ENCODE data around the gene ALKBH7. TPM values are rescaled to one million over a fixed set of nuclear protein-coding genes. Genes with fewer than 3 reads are reported as not detected.
A peak's percentile ranks its signal among the peaks of the same experiment; 100 is the strongest.
"Not testable (repeated sequence)": the region's sequence is repeated elsewhere in the genome, so short reads cannot be mapped to it uniquely, and the experiment has no call there.

Gene ALKBH7
- total and polyA plus RNA-seq, 2 of the 13 experiments (the other 11 are each of a cell fraction or from before 2014, with no cell fraction given) = 29.6 to 45.9 TPM

DNA sequence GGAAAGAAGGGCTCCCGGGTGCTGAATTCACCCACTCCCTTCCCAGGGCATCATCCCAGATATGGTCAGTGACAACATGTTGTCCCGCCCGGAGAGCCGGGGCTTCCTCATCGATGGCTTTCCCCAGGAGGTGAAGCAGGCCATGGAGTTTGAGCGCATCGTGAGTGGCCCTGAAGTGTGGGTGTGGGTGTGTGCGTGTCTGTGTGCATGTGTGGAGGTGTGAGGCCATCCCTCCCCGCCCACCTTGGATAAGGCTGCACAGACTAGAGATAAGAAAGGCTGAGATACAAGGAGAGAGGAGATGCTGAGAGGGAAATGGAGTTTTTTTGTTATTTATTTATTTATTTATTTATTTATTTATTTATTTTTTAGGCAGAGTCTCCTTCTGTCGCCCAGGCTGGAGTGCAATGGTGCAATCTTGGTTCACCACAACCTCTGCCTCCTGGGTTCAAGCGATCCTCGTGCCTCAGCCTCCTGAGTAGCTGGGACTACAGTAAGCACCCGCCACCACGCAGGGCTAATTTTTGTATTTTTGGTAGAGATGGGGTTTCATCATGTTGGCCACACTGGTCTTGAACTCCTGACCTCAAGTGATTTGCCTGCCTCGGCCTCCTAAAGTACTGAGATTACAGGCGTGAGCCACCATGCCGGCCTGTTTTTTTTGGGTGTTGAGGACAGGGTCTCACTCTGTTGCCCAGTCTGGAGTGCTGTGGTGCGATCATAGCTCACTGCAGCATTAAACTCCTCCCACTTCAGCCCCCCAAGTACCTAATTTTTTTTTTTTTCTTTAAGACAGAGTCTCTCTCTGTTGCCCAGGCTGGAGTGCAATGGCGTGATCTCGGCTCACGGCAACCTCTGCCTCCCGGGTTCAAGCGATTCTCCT lies 27.7 kb downstream of the ALKBH7 start:
- H3K9me3 ChIP-seq (ENCODE audit: low read length); H3K4me2 ChIP-seq (ENCODE audit: low read depth, low read length); intact Hi-C loops (cut with micrococcal nuclease; ENCODE audit: unreplicated experiment); FAIRE-seq; ATAC-seq; BruUV-seq (replicated peaks); H3K27me3 ChIP-seq (ENCODE audit: control insufficient read depth in 1 of 2, insufficient read depth in 2 of 2, low read length in 2 of 2); H2AFZ ChIP-seq (ENCODE audit: low read length); H3K9ac ChIP-seq (ENCODE audit: insufficient read depth, low read depth, low read length); H3K4me3 ChIP-seq (replicated peaks in 1 of 3; ENCODE audit: insufficient read depth in 1 of 3, low read depth in 2 of 3, low read length in 3 of 3); H3K79me2 ChIP-seq (ENCODE audit: insufficient read depth, low read length); H3K36me3 ChIP-seq (replicated peaks in 1 of 2; ENCODE audit: control insufficient read depth in 1 of 2, insufficient read depth in 2 of 2, low read length in 2 of 2); CTCF ChIA-PET (ENCODE audit: low intra/inter-chr PET ratio, low total read pairs); in situ Hi-C loops (cut with HindIII; ENCODE audit: extremely low pct_ligation_motif_present, low pct_unique_long_range_greater_than_20kb); H4K20me1 ChIP-seq (ENCODE audit: insufficient read depth, low read length); H3K27ac ChIP-seq (ENCODE audit: extremely low read length, insufficient read depth, low read length); DNase-seq (ENCODE audit: low spot score): not testable (repeated sequence)
- TF ChIP-seq ZNF121 (CRISPR knock-in tag; IDR thresholded peaks at IDR 0.05) = peak; percentile 51; the same call in 1 of the 2 replicates
- peaks cover 18% of the 10 kb centered on the region for H3K4me1 ChIP-seq (ENCODE audit: insufficient read depth, low read length)
- POLR2A ChIA-PET = interaction anchor here (3.3 kb wide), 1 partner anchor 7 kb away, joined by 15 read pairs; the partner anchor contains the start of gene GTF2F1
- WGBS (ENCODE audit: low lambda C conversion rate) = 61% methylated on average over 22 of the region's 23 CpGs

DNA sequence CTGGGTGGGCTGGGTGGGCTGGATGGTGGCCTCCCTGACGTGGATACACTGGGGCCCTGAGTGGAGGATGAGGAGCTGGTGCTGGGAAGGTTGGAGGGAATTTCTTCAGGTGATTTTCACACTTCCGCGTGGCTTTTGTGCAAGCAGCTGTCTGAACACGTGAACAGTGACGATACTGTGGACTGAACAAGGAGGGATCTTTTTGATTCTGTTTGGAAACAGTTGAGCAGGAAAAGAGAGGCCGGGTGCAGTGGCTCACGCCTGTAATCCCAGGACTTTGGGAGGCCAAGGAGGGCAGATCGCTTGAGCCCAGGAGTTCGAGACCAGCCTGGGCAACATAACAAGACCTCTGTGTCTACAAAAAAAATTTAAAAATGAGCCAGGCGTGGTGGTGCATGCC lies 29.5 kb downstream of the ALKBH7 start:
- in situ Hi-C loops (cut with HindIII; ENCODE audit: extremely low pct_ligation_motif_present, low pct_unique_long_range_greater_than_20kb) = no loop called here
- no peak overlapping the region for H3K27ac ChIP-seq (ENCODE audit: extremely low read length, insufficient read depth, low read length)

More for the DNA sequence above, 29.5 kb downstream of the ALKBH7 start:
- Histone ChIP-seq H3K36me3 (replicated peaks in 1 of 2; ENCODE audit: control insufficient read depth in 1 of 2, insufficient read depth in 2 of 2, low read length in 2 of 2) (no peaks in the 10 kb centered on the region), H3K4me2 (ENCODE audit: low read depth, low read length) (peak overlapping the region; percentile 74), H3K9ac (ENCODE audit: insufficient read depth, low read depth, low read length) (no peak overlapping the region), H3K4me3 (replicated peaks in 1 of 3; ENCODE audit: insufficient read depth in 1 of 3, low read depth in 2 of 3, low read length in 3 of 3) (peak overlapping the region in 1 of 3 experiments; percentile 50; a peak in 1 of 6 replicates), H3K27me3 (ENCODE audit: control insufficient read depth in 1 of 2, insufficient read depth in 2 of 2, low read length in 2 of 2) (no peaks in the 10 kb centered on the region), H3K4me1 (ENCODE audit: insufficient read depth, low read length) (peaks cover 18% of the 10 kb centered on the region), H4K20me1 (ENCODE audit: insufficient read depth, low read length) (no peaks in the 10 kb centered on the region), H3K79me2 (ENCODE audit: insufficient read depth, low read length) (no peaks in the 10 kb centered on the region), H3K9me3 (ENCODE audit: low read length) (no peaks in the 10 kb centered on the region), H2AFZ (ENCODE audit: low read length) (no peak overlapping the region)
- WGBS (ENCODE audit: low lambda C conversion rate) = 12% methylated on average over 8 of the region's 10 CpGs
- no peak for ATAC-seq
- BruUV-seq (replicated peaks) = no TSS peak
- no peak for FAIRE-seq
- DNase-seq (ENCODE audit: low spot score) = no peak
- intact Hi-C loops (cut with micrococcal nuclease; ENCODE audit: unreplicated experiment) = no loop called here
- POLR2A ChIA-PET = interaction anchor here (0.6 to 3.3 kb wide), 5 partner anchors 9 to 572 kb away, joined by 3 to 17 read pairs (median 5); partner anchors contain the start of genes ALKBH7, CLPP and GTF2F1
- CTCF ChIA-PET (ENCODE audit: low intra/inter-chr PET ratio, low total read pairs) = no interaction called here
- TF ChIP-seq ZNF441 (CRISPR knock-in tag; IDR thresholded peaks at IDR 0.05; ENCODE audit: borderline replicate concordance) (peak; percentile 84), ZMAT3 (CRISPR knock-in tag; conservative IDR thresholded peaks at IDR 0.05) (0 out of 2 replicates have a peak, but pooled peaks have one; percentile 3), ZNF496 (CRISPR knock-in tag; IDR thresholded peaks at IDR 0.05; ENCODE audit: insufficient replicate concordance) (no peak)
- TF ChIP-seq, protein P1, sequence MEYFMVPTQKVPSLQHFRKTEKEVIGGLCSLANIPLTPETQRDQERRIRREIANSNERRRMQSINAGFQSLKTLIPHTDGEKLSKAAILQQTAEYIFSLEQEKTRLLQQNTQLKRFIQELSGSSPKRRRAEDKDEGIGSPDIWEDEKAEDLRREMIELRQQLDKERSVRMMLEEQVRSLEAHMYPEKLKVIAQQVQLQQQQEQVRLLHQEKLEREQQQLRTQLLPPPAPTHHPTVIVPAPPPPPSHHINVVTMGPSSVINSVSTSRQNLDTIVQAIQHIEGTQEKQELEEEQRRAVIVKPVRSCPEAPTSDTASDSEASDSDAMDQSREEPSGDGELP (IDR thresholded peaks at IDR 0.05; ENCODE audit: borderline replicate concordance, low read depth) = peak; percentile 54; the same call in 1 of the 2 replicates
- TF ChIP-seq, protein P2, sequence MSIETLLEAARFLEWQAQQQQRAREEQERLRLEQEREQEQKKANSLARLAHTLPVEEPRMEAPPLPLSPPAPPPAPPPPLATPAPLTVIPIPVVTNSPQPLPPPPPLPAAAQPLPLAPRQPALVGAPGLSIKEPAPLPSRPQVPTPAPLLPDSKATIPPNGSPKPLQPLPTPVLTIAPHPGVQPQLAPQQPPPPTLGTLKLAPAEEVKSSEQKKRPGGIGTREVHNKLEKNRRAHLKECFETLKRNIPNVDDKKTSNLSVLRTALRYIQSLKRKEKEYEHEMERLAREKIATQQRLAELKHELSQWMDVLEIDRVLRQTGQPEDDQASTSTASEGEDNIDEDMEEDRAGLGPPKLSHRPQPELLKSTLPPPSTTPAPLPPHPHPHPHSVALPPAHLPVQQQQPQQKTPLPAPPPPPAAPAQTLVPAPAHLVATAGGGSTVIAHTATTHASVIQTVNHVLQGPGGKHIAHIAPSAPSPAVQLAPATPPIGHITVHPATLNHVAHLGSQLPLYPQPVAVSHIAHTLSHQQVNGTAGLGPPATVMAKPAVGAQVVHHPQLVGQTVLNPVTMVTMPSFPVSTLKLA (IDR thresholded peaks at IDR 0.05) = peak; percentile 59
- TF ChIP-seq, protein P3, sequence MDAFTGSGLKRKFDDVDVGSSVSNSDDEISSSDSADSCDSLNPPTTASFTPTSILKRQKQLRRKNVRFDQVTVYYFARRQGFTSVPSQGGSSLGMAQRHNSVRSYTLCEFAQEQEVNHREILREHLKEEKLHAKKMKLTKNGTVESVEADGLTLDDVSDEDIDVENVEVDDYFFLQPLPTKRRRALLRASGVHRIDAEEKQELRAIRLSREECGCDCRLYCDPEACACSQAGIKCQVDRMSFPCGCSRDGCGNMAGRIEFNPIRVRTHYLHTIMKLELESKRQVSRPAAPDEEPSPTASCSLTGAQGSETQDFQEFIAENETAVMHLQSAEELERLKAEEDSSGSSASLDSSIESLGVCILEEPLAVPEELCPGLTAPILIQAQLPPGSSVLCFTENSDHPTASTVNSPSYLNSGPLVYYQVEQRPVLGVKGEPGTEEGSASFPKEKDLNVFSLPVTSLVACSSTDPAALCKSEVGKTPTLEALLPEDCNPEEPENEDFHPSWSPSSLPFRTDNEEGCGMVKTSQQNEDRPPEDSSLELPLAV (CRISPR knock-in tag; conservative IDR thresholded peaks at IDR 0.05; ENCODE audit: low read depth) = no peak
- TF ChIP-seq, protein P4, sequence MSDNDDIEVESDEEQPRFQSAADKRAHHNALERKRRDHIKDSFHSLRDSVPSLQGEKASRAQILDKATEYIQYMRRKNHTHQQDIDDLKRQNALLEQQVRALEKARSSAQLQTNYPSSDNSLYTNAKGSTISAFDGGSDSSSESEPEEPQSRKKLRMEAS (IDR thresholded peaks at IDR 0.05) = peak; percentile 32; the same call in 1 of the 2 replicates
